Osteoblast (primary cell): Measurements from ENCODE around the gene CGB1. TPM values are rescaled to one million over a fixed set of nuclear protein-coding genes. Genes with fewer than 3 reads are reported as not detected.
"Not testable (repeated sequence)": the region's sequence is repeated elsewhere in the genome, so short reads cannot be mapped to it uniquely, and the experiment has no call there.

Source experiments
- DNase-seq: peaks from one replicate; pipeline ENCODE4 v3.0.0; 2011; ENCODE audit warnings: low spot score, mixed read lengths; ENCODE audit not compliant: insufficient read length; ENCODE audit errors: missing footprints
- H2AFZ ChIP-seq: 2 replicates; pipeline ENCODE4 v1.6.0; 2011; ENCODE audit warnings: mild to moderate bottlenecking, low read length
- H3K27ac ChIP-seq: 2 replicates; pipeline ENCODE4 v1.5.1; 2011; ENCODE audit warnings: mild to moderate bottlenecking, low read depth, low read length, moderate library complexity
- H3K27me3 ChIP-seq: 2 replicates; pipeline ENCODE4 v1.6.0; 2012; ENCODE audit warnings: mild to moderate bottlenecking, control low read depth, inconsistent platforms, low read length, moderate library complexity; ENCODE audit not compliant: insufficient read depth
- H3K36me3 ChIP-seq: 2 replicates; pipeline ENCODE4 v1.5.1; 2011; ENCODE audit warnings: mild to moderate bottlenecking, low read length, control low read depth, moderate library complexity; ENCODE audit not compliant: insufficient read depth
- H3K4me1 ChIP-seq: 2 replicates; pipeline ENCODE4 v1.5.1; 2011; ENCODE audit warnings: mild to moderate bottlenecking, low read length, control low read depth, moderate library complexity; ENCODE audit not compliant: insufficient read depth
- H3K4me2 ChIP-seq: 2 replicates; pipeline ENCODE4 v1.6.0; 2011; ENCODE audit warnings: mild to moderate bottlenecking, low read length; ENCODE audit not compliant: insufficient read depth
- H3K4me3 ChIP-seq: fragments of 200-600 bp; sonication (generic); 3 replicates; pipeline ENCODE4 v1.5.1; 2012; ENCODE audit warnings: mild to moderate bottlenecking, low read length, inconsistent platforms; ENCODE audit not compliant: insufficient read depth
- H3K79me2 ChIP-seq: 2 replicates; pipeline ENCODE4 v1.6.0; 2012; ENCODE audit warnings: mild to moderate bottlenecking, low read length, control low read depth, inconsistent platforms; ENCODE audit not compliant: insufficient read depth
- H3K9me3 ChIP-seq: 2 replicates; pipeline ENCODE4 v1.5.1; 2011; ENCODE audit warnings: low read depth, low read length, control low read depth
- H4K20me1 ChIP-seq: 2 replicates; pipeline ENCODE4 v1.6.0; 2012; ENCODE audit warnings: mild to moderate bottlenecking, low read length, control low read depth; ENCODE audit not compliant: insufficient read depth
- CTCF ChIP-seq: IDR thresholded peaks from 2 replicates; pipeline ENCODE4 v1.5.1; 2011; ENCODE audit warnings: mild to moderate bottlenecking, low read depth, low read length, moderate library complexity; ENCODE audit errors: extremely low read depth
- total RNA-seq: library from RNA; depleted of rRNA; stranded (reverse); fragments of >200 nt; gene quantifications from 2 replicates; pipeline ENCODE4 v1.2.3, GENCODE V29; 2012

The CGB1 gene
- total RNA-seq, 1 donor, result not detected

GRCh38 chr19:49084206-49085019, 47.7 kb upstream of the CGB1 start:
- peak overlapping the region; percentile 99 for H3K4me2 ChIP-seq
- H3K4me3 ChIP-seq, result peak overlapping the region; percentile 94
- no peak for TF ChIP-seq CTCF
- peaks cover 41% of the 10 kb centered on the region for H3K79me2 ChIP-seq
- H3K4me1 ChIP-seq, result peaks cover 22% of the 10 kb centered on the region
- H3K36me3 ChIP-seq, result peaks cover 18% of the 10 kb centered on the region
- no peaks in the 10 kb centered on the region for H3K9me3 ChIP-seq
- H2AFZ ChIP-seq, result peak overlapping the region; percentile 99
- peak overlapping the region; percentile 53 for H3K27ac ChIP-seq
- peaks cover 36% of the 10 kb centered on the region for H4K20me1 ChIP-seq
- DNase-seq, result peak; percentile 15
- no peaks in the 10 kb centered on the region for H3K27me3 ChIP-seq

GRCh38 chr19:49081273-49081672, 44.6 kb upstream of the CGB1 start:
- H3K4me3 ChIP-seq, result no peak overlapping the region
- H3K27ac ChIP-seq, result no peak overlapping the region
- DNase-seq, result peak; percentile 18
- no peaks in the 10 kb centered on the region for H3K36me3 ChIP-seq
- no peak overlapping the region for H3K4me2 ChIP-seq
- H2AFZ ChIP-seq, result no peak overlapping the region
- no peaks in the 10 kb centered on the region for H3K27me3 ChIP-seq
- peaks cover 9% of the 10 kb centered on the region for H4K20me1 ChIP-seq
- H3K79me2 ChIP-seq, result peaks cover 10% of the 10 kb centered on the region
- TF ChIP-seq CTCF, result no peak
- H3K4me1 ChIP-seq, result peaks cover 7% of the 10 kb centered on the region
- H3K9me3 ChIP-seq, result no peaks in the 10 kb centered on the region

- Histone ChIP-seq H2AFZ (no peak overlapping the region), H3K36me3 (no peaks in the 10 kb centered on the region), H3K4me3 (no peak overlapping the region), H3K27ac (no peak overlapping the region), H3K79me2 (peaks cover 2% of the 10 kb centered on the region), H3K9me3 (no peaks in the 10 kb centered on the region), H3K4me2 (no peak overlapping the region), H4K20me1 (peaks cover under 1% of the 10 kb centered on the region), H3K4me1 (peaks cover 4% of the 10 kb centered on the region), H3K27me3 (no peaks in the 10 kb centered on the region)
- TF ChIP-seq CTCF, result no peak
- DNase-seq, result no peak
These were observed 43.7 kb upstream of the CGB1 start for GRCh38 chr19:49080392-49080791.

- not testable (repeated sequence) for H4K20me1 ChIP-seq, H3K9me3 ChIP-seq, H3K4me3 ChIP-seq, H3K4me1 ChIP-seq, H3K79me2 ChIP-seq, H2AFZ ChIP-seq, H3K36me3 ChIP-seq, DNase-seq, H3K27ac ChIP-seq, H3K4me2 ChIP-seq
- H3K27me3 ChIP-seq, result peaks cover 19% of the 10 kb centered on the region
- peak; percentile 44 for TF ChIP-seq CTCF
These were observed 38.2 kb upstream of the CGB1 start for GRCh38 chr19:49074869-49075268.
